Adrenal gland (tissue), 12 donors: ENCODE data around the gene APP. TPM values are rescaled to one million over a fixed set of nuclear protein-coding genes. Genes with fewer than 3 reads are reported as not detected.

Source experiments
- DNase-seq, 7 donors: peaks; one replicate each; pipeline ENCODE4 v3.0.0-alpha.2; 2019 to 2020
- H3K27ac ChIP-seq, 5 donors: fragments of 200-600 bp; sonication (generic) in 4 of 5; 1 replicate in 3 of 5; 2 replicates in 2 of 5; pipeline versions ENCODE4 v1.5.1 to v1.8.0; 2016 to 2020; ENCODE audit warnings: mild to moderate bottlenecking in 1 of 5
- H3K27me3 ChIP-seq: fragments of 200-600 bp; 2 replicates; pipeline ENCODE4 v1.8.0; 2021
- H3K36me3 ChIP-seq, 2 donors: fragments of 200-600 bp; replicated peaks in 1 of 2; 1 replicate in 1 of 2; 2 replicates in 1 of 2; pipeline versions ENCODE4 v1.5.1 to v1.8.0; 2018 to 2022
- H3K4me1 ChIP-seq, 2 donors: fragments of 200-600 bp; replicated peaks in 1 of 2; 1 replicate in 1 of 2; 2 replicates in 1 of 2; pipeline versions ENCODE4 v1.5.1 to v1.8.0; 2018 to 2021
- H3K4me3 ChIP-seq, 4 donors: fragments of 200-600 bp; sonication (generic) in 3 of 4; one replicate each; pipeline ENCODE4 v1.5.1; 2016 to 2018
- H3K9me3 ChIP-seq, 3 donors: fragments of 200-600 bp; sonication (generic) in 1 of 3; replicated peaks in 1 of 3; 1 replicate in 2 of 3; 2 replicates in 1 of 3; pipeline versions ENCODE4 v1.5.1 to v1.8.0; 2016 to 2021
- CTCF ChIP-seq, 6 experiments: fragments of 450-650 bp in 4 of 6; fragments of 200-600 bp in 2 of 6; sonication (generic) in 1 of 6; IDR thresholded peaks; 1 replicate in 5 of 6; 2 replicates in 1 of 6; pipeline versions ENCODE4 v1.5.1 to v1.8.0; 2016 to 2021; ENCODE audit warnings: antibody characterized with exemption in 6 of 6, mild to moderate bottlenecking in 2 of 6, moderate library complexity in 1 of 6
- POLR2A ChIP-seq, 2 donors: fragments of 450-650 bp; IDR thresholded peaks; one replicate each; pipeline ENCODE4 v1.6.1; 2017; ENCODE audit warnings: antibody characterized with exemption in 2 of 2, mild to moderate bottlenecking in 2 of 2, moderate library complexity in 1 of 2
- WGBS, 4 donors: extraction: QIAGEN DNeasy Blood & Tissue Kit in 2 of 4; methylation state at CpG; one replicate each; pipeline versions ENCODE4 v1.1.5 to v1.1.7; 2013 to 2017; 5-methylcytosine and 5-hydroxymethylcytosine counted together
- intact Hi-C, 2 donors: fragments of 100-400 bp; cut with DNase I; formaldehyde crosslinking; loops; one replicate each; pipeline versions ENCODE4 v1.14.1 to v1.15.0; 2022 to 2023
- polyA plus RNA-seq, 3 donors: library from polyadenylated mRNA; stranded (reverse); fragments of 200-250 nt in 2 of 3; fragments of 350-450 nt in 1 of 3; fragmentation: Illumina TruSeq in 1 of 3; extraction: RNeasy Lipid Tissue Mini Kit (QIAGEN cat#74804) in 1 of 3; gene quantifications; one replicate each; pipeline ENCODE4 v1.2.3, GENCODE V29; 2013 to 2014
- total RNA-seq, 9 donors: library from RNA; depleted of rRNA in 4 of 9; stranded (reverse); fragments of >200 nt in 4 of 9; fragments of 120-200 nt in 1 of 9; fragmentation: NEBNext Ultra II Directional in 1 of 9; extraction: Animal tissue kit (Norgen Biotek cat#: 25700) in 1 of 9; gene quantifications; one replicate each; pipeline versions ENCODE4 v1.1.0 to v1.2.4, GENCODE V29; 2013 to 2023
- donor health status: healthy with polysubstance abuse.
- donor health status: Bipolar disorder and iron deficiency.
- donor health status: DM: yes; HTN: yes; CAD: no.
- donor health status: DM: no; HTN: no; CAD: no.
- donor health status: DM: no; HTN: no; CAD: no.
- donor health status: DM: yes; HTN: yes; CAD: no.

Gene APP
- total and polyA plus RNA-seq, 12 donors: 161 to 1,079 (median 710) TPM

- WGBS, 4 donors: 92 to 98% (median 96%) methylated on average over 6 of the region's 6 CpGs
- no peaks in the 10 kb centered on the region for H3K9me3 ChIP-seq
These were observed 254.3 kb downstream of the APP start for GRCh38 chr21:25916226-25916625.

GRCh38 chr21:25913479-25913878 lies 257.1 kb downstream of the APP start:
- Histone ChIP-seq H3K27ac (no peak overlapping the region), H3K27me3 (no peaks in the 10 kb centered on the region), H3K4me3 (no peak overlapping the region), H3K4me1 (peaks cover 6 to 20% of the 10 kb centered on the region in 2 donors), H3K9me3 (no peaks in the 10 kb centered on the region), H3K36me3 (no peaks in the 10 kb centered on the region)
- WGBS, 4 donors: 75 to 87% (median 79%) methylated on average over 3 of the region's 3 CpGs
- TF ChIP-seq CTCF (IDR thresholded peaks at IDR 0.05): no peak
- no peak for TF ChIP-seq POLR2A (IDR thresholded peaks at IDR 0.05)
- DNase-seq: no peak
- intact Hi-C loops: no loop called here

More at GRCh38 chr21:25916226-25916625, 254.3 kb downstream of the APP start:
- Histone ChIP-seq H3K27me3 (no peaks in the 10 kb centered on the region), H3K36me3 (no peaks in the 10 kb centered on the region), H3K4me3 (no peak overlapping the region), H3K27ac (no peak overlapping the region), H3K4me1 (peaks cover 6 to 16% of the 10 kb centered on the region in 2 donors)
- intact Hi-C loops: no loop called here
- TF ChIP-seq CTCF (IDR thresholded peaks at IDR 0.05) (no peak), POLR2A (IDR thresholded peaks at IDR 0.05) (no peak)
- DNase-seq: no peak

- no peaks in the 10 kb centered on the region for H3K36me3 ChIP-seq
- 58 to 82% (median 72%) methylated on average over 2 of the region's 2 CpGs for WGBS, 4 donors
- peak overlapping the region in 1 of 5 donors; percentile 48 for H3K27ac ChIP-seq
- no peak overlapping the region for H3K4me3 ChIP-seq
- H3K9me3 ChIP-seq: no peaks in the 10 kb centered on the region
- DNase-seq: no peak
- peaks cover 16 to 31% of the 10 kb centered on the region in 2 donors for H3K4me1 ChIP-seq
- TF ChIP-seq POLR2A (IDR thresholded peaks at IDR 0.05) (no peak), CTCF (IDR thresholded peaks at IDR 0.05) (no peak)
- intact Hi-C loops: no loop called here
- no peaks in the 10 kb centered on the region for H3K27me3 ChIP-seq
These were observed 258.2 kb downstream of the APP start for GRCh38 chr21:25912402-25912746.

GRCh38 chr21:25911730-25912401 lies 258.7 kb downstream of the APP start:
- Histone ChIP-seq H3K4me3 (no peak overlapping the region), H3K27ac (peak overlapping the region in 1 of 5 donors; percentile 48), H3K36me3 (no peaks in the 10 kb centered on the region), H3K4me1 (peaks cover 21 to 36% of the 10 kb centered on the region in 2 donors), H3K27me3 (no peaks in the 10 kb centered on the region), H3K9me3 (no peaks in the 10 kb centered on the region)
- WGBS, 4 donors: 70 to 81% (median 72%) methylated on average over 18 to 20 of the region's 20 CpGs
- intact Hi-C loops: no loop called here
- peak; percentile 48 to 76 (median 54) for DNase-seq
- TF ChIP-seq POLR2A (IDR thresholded peaks at IDR 0.05) (no peak), CTCF (IDR thresholded peaks at IDR 0.05) (no peak)
